Measurements from ENCODE around the gene PHF10. TPM values are rescaled to one million over a fixed set of nuclear protein-coding genes. Genes with fewer than 3 reads are reported as not detected.

Gene PHF10
- total RNA-seq, 1 experiment from 2014 or later, result 19.9 TPM

GRCh38 chr6:169656546-169657283 is 67.6 kb downstream of the PHF10 start:
- no peak overlapping the region for H3K4me3 ChIP-seq (ENCODE audit: insufficient read depth, low read depth, low read length)
- H3K36me3 ChIP-seq (replicated peaks; ENCODE audit: control insufficient read depth, insufficient read depth, low read length), result peaks cover 12% of the 10 kb centered on the region
- no peaks in the 10 kb centered on the region for H3K27me3 ChIP-seq (ENCODE audit: control insufficient read depth, insufficient read depth, low read length)
- peak; percentile 43 for DNase-seq

- H3K36me3 ChIP-seq (replicated peaks; ENCODE audit: control insufficient read depth, insufficient read depth, low read length), result peaks cover 10% of the 10 kb centered on the region
- H3K27me3 ChIP-seq (ENCODE audit: control insufficient read depth, insufficient read depth, low read length), result no peaks in the 10 kb centered on the region
- peak; percentile 91 for DNase-seq
- peak overlapping the region; percentile 45 for H3K4me3 ChIP-seq (ENCODE audit: insufficient read depth, low read depth, low read length)
Observed at GRCh38 chr6:169654598-169655391, 69.5 kb downstream of the PHF10 start.

Other genes starting within 250 kb of the PHF10 start
- gene WDR27, start 22.5 kb downstream of the PHF10 start, total RNA-seq (2014; rRNA removed; shearing (Covaris generic)), result 45.4 and 64.0 TPM in 2 replicates
- 34.0 and 34.8 TPM in 2 replicates for gene C6orf120, start 22.4 kb downstream of the PHF10 start, total RNA-seq (2014; rRNA removed; shearing (Covaris generic))
- gene DYNLT2, start 27.1 kb upstream of the PHF10 start, total RNA-seq (2014; rRNA removed; shearing (Covaris generic)), result 1.3 and 1.7 TPM in 2 replicates
- 13.4 and 22.9 TPM in 2 replicates for gene ERMARD, start 27.1 kb upstream of the PHF10 start, total RNA-seq (2014; rRNA removed; shearing (Covaris generic))